ACC112 (cell line): ENCODE results near the gene ACOT13.
"Not testable (repeated sequence)": the region's sequence is repeated elsewhere in the genome, so short reads cannot be mapped to it uniquely, and the experiment has no call there.

Experiments used
- H2AFZ ChIP-seq: fragments of 200-600 bp; sonication (generic); one replicate; pipeline ENCODE4 v1.6.0; 2017; ENCODE audit warnings: antibody characterized with exemption, low read length; ENCODE audit not compliant: unreplicated experiment
- H3K27ac ChIP-seq: fragments of 200-600 bp; sonication (generic); 2 replicates; pipeline ENCODE4 v1.5.1; 2014; ENCODE audit warnings: low read depth, mild to moderate bottlenecking, antibody characterized with exemption, low read length, moderate library complexity
- H3K27me3 ChIP-seq: fragments of 200-600 bp; sonication (generic); 2 replicates; pipeline ENCODE4 v1.6.1; 2014; ENCODE audit warnings: mild to moderate bottlenecking, antibody characterized with exemption, low read length, moderate library complexity, mixed read lengths; ENCODE audit not compliant: insufficient read depth
- H3K36me3 ChIP-seq: fragments of 200-600 bp; sonication (generic); 2 replicates; pipeline ENCODE4 v1.6.1; 2016; ENCODE audit warnings: mild to moderate bottlenecking, antibody characterized with exemption, low read length, moderate library complexity, mixed read lengths; ENCODE audit not compliant: insufficient read depth
- H3K4me1 ChIP-seq: fragments of 200-600 bp; sonication (generic); one replicate; pipeline ENCODE4 v1.6.1; 2016; ENCODE audit warnings: low read length, mixed read lengths; ENCODE audit not compliant: insufficient read depth, unreplicated experiment, control insufficient read depth
- H3K4me3 ChIP-seq: fragments of 200-600 bp; sonication (generic); 2 replicates; pipeline ENCODE4 v1.5.1; 2014; ENCODE audit warnings: mild to moderate bottlenecking, low read depth, low read length
- H3K79me2 ChIP-seq: fragments of 200-600 bp; sonication (generic); one replicate; pipeline ENCODE4 v1.6.0; 2016; ENCODE audit warnings: low read length; ENCODE audit not compliant: control insufficient read depth, unreplicated experiment, insufficient read depth

The ACOT13 gene

DNA sequence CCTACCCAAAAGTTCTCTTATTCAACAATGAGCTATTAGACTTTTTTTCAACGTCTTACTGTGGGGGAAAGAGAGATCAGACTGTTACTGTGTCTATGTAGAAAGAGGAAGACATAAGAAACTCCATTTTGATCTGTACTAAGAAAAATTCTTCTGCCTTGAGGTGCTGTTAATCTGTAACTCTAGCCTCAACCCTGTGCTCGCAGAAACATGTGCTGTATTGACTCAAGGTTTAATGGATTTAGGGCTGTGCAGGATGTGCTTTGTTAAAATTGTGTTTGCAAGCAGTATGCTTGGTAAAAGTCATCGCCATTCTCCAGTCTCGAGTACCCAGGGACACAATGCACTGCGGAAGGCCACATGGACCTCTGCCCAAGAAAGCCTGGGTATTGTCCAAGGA lies 5.1 kb upstream of the ACOT13 start:
- Histone ChIP-seq H3K4me1 (peaks cover 27% of the 10 kb centered on the region), H3K36me3 (peaks cover 17% of the 10 kb centered on the region; the same call in 1 of the 2 replicates), H3K79me2 (peaks cover 30% of the 10 kb centered on the region)
- H3K4me3 ChIP-seq, H3K27ac ChIP-seq, H3K27me3 ChIP-seq, H2AFZ ChIP-seq: not testable (repeated sequence)

DNA sequence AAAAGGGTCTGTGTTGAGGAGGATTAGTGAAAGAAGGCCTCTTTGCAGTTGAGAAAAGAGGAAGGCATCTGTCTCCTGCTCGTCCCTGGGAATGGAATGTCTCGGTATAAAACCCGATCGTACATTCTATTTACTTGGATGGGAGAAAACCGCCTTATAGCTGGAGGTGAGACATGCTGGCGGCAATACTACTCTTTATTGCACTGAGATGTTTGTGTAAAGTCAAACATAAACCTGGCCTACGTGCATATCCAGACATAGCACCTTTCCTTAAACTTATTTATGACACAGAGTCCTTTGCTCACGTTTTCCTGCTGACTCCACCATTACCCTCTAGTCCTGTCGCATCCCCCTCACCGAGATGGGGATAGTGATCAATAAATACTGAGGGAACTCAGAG lies 4.6 kb upstream of the ACOT13 start:
- no peak overlapping the region for H2AFZ ChIP-seq
- H3K4me1 ChIP-seq, result peaks cover 27% of the 10 kb centered on the region
- peaks cover 30% of the 10 kb centered on the region for H3K79me2 ChIP-seq
- H3K27ac ChIP-seq, result no peak overlapping the region
- H3K27me3 ChIP-seq, result no peaks in the 10 kb centered on the region
- peaks cover 17% of the 10 kb centered on the region; the same call in 1 of the 2 replicates for H3K36me3 ChIP-seq
- no peak overlapping the region for H3K4me3 ChIP-seq

DNA sequence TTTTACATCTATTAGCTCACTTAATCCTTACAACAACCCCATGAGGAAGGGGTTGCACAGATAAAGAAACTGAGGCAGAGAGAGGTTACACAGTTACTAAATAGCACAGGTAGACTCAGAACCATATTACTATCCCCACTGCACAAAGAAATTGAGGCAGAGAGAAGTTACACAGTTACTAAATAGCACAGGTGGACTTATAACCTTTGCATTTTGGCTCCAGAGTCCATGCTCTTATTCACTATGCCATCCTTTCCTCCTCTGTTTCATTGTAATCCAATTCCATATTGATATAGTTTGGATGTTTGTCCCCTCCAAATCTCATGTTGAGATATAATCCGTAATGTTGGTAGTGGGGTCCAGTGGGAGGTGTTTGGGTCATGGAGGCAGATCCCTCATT lies 3.7 kb upstream of the ACOT13 start:
- Histone ChIP-seq H2AFZ (no peak overlapping the region), H3K4me3 (no peak overlapping the region), H3K79me2 (peaks cover 30% of the 10 kb centered on the region), H3K27ac (no peak overlapping the region), H3K27me3 (no peaks in the 10 kb centered on the region), H3K4me1 (peaks cover 33% of the 10 kb centered on the region), H3K36me3 (peaks cover 14% of the 10 kb centered on the region; the same call in 1 of the 2 replicates)

DNA sequence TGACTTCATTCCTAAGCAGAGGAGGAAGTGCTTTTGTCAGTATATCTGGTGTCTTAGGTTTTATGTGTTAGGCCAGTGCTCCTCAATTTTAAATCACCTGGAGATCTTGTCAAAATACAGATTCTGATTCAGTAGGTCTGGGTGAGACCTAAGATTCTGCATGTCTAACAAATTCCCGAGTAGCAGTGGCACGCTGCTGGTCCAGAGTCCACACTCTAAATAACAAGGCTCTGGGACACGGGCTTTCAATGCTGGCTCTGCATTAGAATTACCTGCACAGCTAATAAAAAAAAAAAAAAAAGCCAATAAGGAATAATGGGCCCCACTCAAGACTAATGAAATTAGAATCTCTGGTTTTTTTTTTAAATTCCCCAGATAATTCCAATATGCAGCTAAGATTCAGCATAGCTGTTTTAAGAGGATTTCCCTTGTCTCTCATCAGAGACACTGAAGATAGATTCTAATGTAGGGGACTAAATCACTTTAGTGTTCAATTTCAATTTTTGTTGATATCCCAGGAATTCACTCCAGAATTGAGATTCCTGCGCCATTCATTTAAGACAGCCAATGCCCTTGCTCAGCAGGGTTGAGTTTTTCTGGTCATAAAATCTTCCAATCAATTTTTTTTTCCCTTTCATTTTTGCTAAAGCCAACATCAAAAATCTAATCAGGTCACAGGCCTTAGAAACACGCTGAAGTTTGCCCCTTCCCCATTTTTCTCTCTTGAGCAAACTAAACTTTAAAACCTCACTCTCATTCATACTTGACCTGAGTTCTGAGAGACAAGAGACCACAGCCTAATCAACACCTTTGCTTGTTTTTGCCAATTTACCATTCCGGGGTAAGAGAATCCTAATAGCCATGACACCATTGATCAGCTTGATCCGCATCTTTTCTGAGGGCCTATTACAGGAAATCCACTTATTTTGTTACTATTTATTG lies 2.6 kb upstream of the ACOT13 start:
- Histone ChIP-seq H2AFZ (no peak overlapping the region), H3K36me3 (peaks cover 14% of the 10 kb centered on the region; the same call in 1 of the 2 replicates), H3K79me2 (peaks cover 30% of the 10 kb centered on the region), H3K27me3 (no peaks in the 10 kb centered on the region), H3K4me1 (peaks cover 28% of the 10 kb centered on the region), H3K27ac (no peak overlapping the region), H3K4me3 (peak overlapping the region; percentile 88)

GRCh38 chr6:24666097-24666640 lies 708 bp upstream of the ACOT13 start:
- Histone ChIP-seq H3K4me1 (peaks cover 23% of the 10 kb centered on the region), H3K27me3 (no peaks in the 10 kb centered on the region), H3K36me3 (peaks cover 14% of the 10 kb centered on the region; the same call in 1 of the 2 replicates), H3K4me3 (peak overlapping the region; percentile 88), H3K79me2 (peaks cover 30% of the 10 kb centered on the region), H3K27ac (peak overlapping the region; percentile 92; the same call in 1 of the 2 replicates), H2AFZ (peak overlapping the region; percentile 95)

DNA sequence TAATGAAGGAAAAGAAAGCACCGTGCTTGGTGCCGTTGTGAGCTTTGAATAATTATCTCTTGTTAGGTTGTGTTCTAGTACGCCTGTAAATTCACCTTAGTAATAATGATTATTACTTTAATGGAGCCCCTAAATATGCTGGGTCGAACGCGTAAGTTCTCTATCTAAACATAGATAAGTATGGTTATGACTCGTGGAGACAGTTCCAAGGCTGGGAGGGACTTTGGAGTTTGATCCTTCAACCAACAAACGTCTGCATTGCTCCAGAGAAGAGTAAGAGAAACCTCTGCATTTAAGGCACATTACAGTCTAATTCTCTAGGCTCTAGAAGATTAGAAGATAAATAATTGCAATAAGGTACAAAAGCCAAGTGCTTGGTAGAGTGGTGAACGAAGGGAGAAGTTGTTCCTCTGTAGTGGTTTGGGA lies 514 bp downstream of the ACOT13 start:
- peak overlapping the region; percentile 92 for H3K27ac ChIP-seq
- H3K36me3 ChIP-seq, result peaks cover 17% of the 10 kb centered on the region; the same call in 1 of the 2 replicates
- H3K27me3 ChIP-seq, result no peaks in the 10 kb centered on the region
- H3K79me2 ChIP-seq, result peaks cover 30% of the 10 kb centered on the region
- H2AFZ ChIP-seq, result peak overlapping the region; percentile 86
- peaks cover 23% of the 10 kb centered on the region for H3K4me1 ChIP-seq
- peak overlapping the region; percentile 88 for H3K4me3 ChIP-seq

GRCh38 chr6:24668066-24668996 lies 1.5 kb downstream of the ACOT13 start:
- Histone ChIP-seq H3K27ac (peak overlapping the region; percentile 92; the same call in 1 of the 2 replicates), H3K4me3 (peak overlapping the region; percentile 88), H3K36me3 (peaks cover 16% of the 10 kb centered on the region; the same call in 1 of the 2 replicates), H3K4me1 (peaks cover 23% of the 10 kb centered on the region), H3K79me2 (peaks cover 30% of the 10 kb centered on the region)
- H2AFZ ChIP-seq, H3K27me3 ChIP-seq: not testable (repeated sequence)

- Histone ChIP-seq H2AFZ (no peak overlapping the region), H3K4me3 (no peak overlapping the region), H3K36me3 (peaks cover 13% of the 10 kb centered on the region; the same call in 1 of the 2 replicates), H3K27ac (no peak overlapping the region), H3K27me3 (no peaks in the 10 kb centered on the region), H3K4me1 (peaks cover 23% of the 10 kb centered on the region), H3K79me2 (peaks cover 25% of the 10 kb centered on the region)
Measured at GRCh38 chr6:24668997-24669361, 2.1 kb downstream of the ACOT13 start.

DNA sequence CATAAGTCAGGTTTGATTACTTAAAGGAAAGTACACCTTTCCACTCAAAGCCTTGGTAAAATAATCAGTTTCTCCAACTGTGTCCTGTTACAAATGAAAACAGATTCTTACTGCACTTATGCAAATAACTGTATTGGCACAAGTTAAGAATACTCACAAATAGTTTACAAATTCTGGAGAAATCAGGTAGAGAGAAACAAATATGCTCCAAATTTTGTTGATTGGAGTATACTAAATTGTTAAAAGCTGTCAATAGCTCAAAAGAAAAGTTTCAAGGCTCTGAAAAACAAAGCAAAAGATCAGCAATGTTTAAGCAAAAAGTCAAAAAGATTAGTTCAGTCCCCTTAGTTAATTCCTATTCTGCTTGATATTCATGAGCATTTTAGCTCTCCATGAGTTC lies 3.6 kb downstream of the ACOT13 start:
- H3K36me3 ChIP-seq, H3K27me3 ChIP-seq, H3K4me3 ChIP-seq, H3K27ac ChIP-seq, H3K79me2 ChIP-seq, H2AFZ ChIP-seq, H3K4me1 ChIP-seq: not testable (repeated sequence)

- H3K27ac ChIP-seq, H3K4me3 ChIP-seq, H3K36me3 ChIP-seq, H3K4me1 ChIP-seq, H3K27me3 ChIP-seq, H3K79me2 ChIP-seq, H2AFZ ChIP-seq: not testable (repeated sequence)
Measured at GRCh38 chr6:24671077-24671476, 4.2 kb downstream of the ACOT13 start.
